Subcutaneous adipose tissue (tissue), 4 donors: Measurements from ENCODE around the gene STRADB. TPM values are rescaled to one million over a fixed set of nuclear protein-coding genes. Genes with fewer than 3 reads are reported as not detected.

ENCODE experiments used
- CTCF ChIP-seq: fragments of 450-650 bp; IDR thresholded peaks from one replicate; pipeline ENCODE4 v1.5.1; 2016; ENCODE audit warnings: low read depth, mild to moderate bottlenecking, control low read depth, antibody characterized with exemption, moderate library complexity
- total RNA-seq, 4 donors: library from RNA; depleted of rRNA; stranded (reverse); fragments of >200 nt; gene quantifications; one replicate each; pipeline ENCODE4 v1.1.0, GENCODE V29; 2016

STRADB gene
- total RNA-seq, 4 donors from 2014 or later: 29.3 to 86.7 (median 43.2) TPM

DNA sequence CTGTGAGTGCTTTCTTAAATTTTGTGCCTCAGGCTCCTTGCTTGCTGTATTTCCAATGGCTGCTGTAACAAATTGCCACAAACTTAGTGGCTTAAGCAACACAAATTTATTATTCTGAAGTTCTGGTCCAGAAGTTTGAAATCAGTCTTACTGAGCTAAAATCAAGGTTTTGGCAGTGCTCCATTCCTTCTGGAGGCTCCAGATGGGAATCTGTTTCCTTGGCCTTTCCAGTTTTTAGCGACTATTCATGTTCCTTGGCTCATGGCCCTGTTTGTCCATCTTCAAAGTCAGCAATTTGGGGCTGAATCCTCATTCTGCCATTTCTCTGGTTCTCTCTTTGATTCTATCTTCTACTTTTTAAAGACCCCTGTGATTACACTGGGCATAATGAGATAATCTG is 31.8 kb downstream of the STRADB start:
- TF ChIP-seq CTCF: no peak

DNA sequence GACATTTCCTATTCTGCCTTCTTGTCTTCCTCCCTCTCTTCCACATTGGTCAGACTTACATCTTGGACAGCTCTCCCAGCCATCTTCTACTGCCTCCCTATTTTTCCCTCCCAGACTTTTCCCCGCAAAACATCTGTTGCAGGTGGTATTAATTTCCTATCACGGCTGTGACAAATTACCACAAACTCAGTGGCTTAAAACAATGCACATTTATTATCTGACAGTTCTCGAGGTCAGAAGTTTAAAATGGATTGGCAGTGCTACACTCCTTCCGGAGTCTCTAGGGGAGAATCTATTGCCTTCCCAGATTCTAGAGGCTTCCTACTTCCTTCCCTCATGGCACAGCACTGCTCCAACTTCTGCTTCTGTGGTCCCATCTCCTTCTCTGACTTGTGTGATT is 33.3 kb downstream of the STRADB start:
- TF ChIP-seq CTCF: no peak

DNA sequence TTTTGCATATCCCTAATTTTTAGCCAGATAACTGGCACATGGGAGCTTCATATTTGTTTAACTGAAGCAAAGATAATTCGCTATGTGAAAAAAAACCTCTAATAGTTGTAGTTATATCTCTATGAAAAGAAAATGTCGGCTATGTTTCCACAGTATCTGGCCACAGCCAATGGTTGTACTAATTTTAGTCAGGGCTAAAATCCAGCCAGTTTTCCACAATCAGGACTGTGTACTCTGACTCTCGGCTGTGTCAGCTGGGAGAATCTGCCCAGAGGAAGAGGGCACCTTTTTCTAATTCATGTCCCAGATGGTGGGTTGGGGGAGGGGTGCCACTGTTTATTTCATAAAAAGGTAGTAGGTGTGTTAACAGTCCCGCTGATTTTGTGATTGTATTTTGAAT is 38.8 kb downstream of the STRADB start:
- TF ChIP-seq CTCF: no peak

GRCh38 chr2:201496785-201497184 is 45.2 kb downstream of the STRADB start:
- no peak for TF ChIP-seq CTCF

- TF ChIP-seq CTCF: no peak
These were observed 49.0 kb downstream of the STRADB start for GRCh38 chr2:201500534-201500933.

- TF ChIP-seq CTCF: no peak
These were observed 51.2 kb downstream of the STRADB start for GRCh38 chr2:201502713-201503112.

- no peak for TF ChIP-seq CTCF
These were observed 56.2 kb downstream of the STRADB start for GRCh38 chr2:201507725-201508124.
